Measurements from ENCODE around the gene SIM2. TPM values are rescaled to one million over a fixed set of nuclear protein-coding genes. Genes with fewer than 3 reads are reported as not detected.

Gene SIM2
- total RNA-seq, 3 donors from 2014 or later (not counting 1 experiment from before 2014, with no cell fraction given), result not detected

- H3K27me3 ChIP-seq (ENCODE audit: control insufficient read depth, insufficient read depth, low read length), result peaks cover 53% of the 10 kb centered on the region
Measured at GRCh38 chr21:36709030-36709867, 10.3 kb downstream of the SIM2 start.

GRCh38 chr21:36709868-36710728, 11.2 kb downstream of the SIM2 start:
- Mint-ChIP-seq H3K27me3 (ENCODE audit: low read depth in 2 of 2) (peaks cover 64 to 80% of the 10 kb centered on the region in 2 donors), H3K4me3 (no peak overlapping the region), H3K4me1 (peaks cover 18 to 27% of the 10 kb centered on the region in 2 donors), H3K9me3 (no peaks in the 10 kb centered on the region), H3K27ac (no peak overlapping the region), H3K36me3 (no peaks in the 10 kb centered on the region)
- H3K4me3 ChIP-seq (ENCODE audit: low read length), result no peak overlapping the region
- ATAC-seq (no peak), DNase-seq (no peak)
- H3K9me3 ChIP-seq (ENCODE audit: control insufficient read depth, insufficient read depth, low read length), result no peaks in the 10 kb centered on the region
- WGBS (ENCODE audit: insufficient coverage), result 13% methylated on average over 32 of the region's 38 CpGs
- no peak for TF ChIP-seq CTCF (IDR thresholded peaks at IDR 0.05)
- H3K27ac ChIP-seq (ENCODE audit: low read length), result no peak overlapping the region
- intact Hi-C loops (cut with micrococcal nuclease), result no loop called here
- peaks cover 14% of the 10 kb centered on the region for H3K4me1 ChIP-seq (ENCODE audit: control insufficient read depth, insufficient read depth, low read length)
- peaks cover 54% of the 10 kb centered on the region for H3K27me3 ChIP-seq (ENCODE audit: control insufficient read depth, insufficient read depth, low read length)
- no peaks in the 10 kb centered on the region for H3K36me3 ChIP-seq (ENCODE audit: control insufficient read depth, insufficient read depth, low read length)

More at GRCh38 chr21:36709030-36709867, 10.3 kb downstream of the SIM2 start:
- 7% methylated on average over 52 of the region's 55 CpGs for WGBS (ENCODE audit: insufficient coverage)
- H3K4me3 ChIP-seq (ENCODE audit: low read length), result no peak overlapping the region
- DNase-seq, result no peak
- no peaks in the 10 kb centered on the region for H3K9me3 ChIP-seq (ENCODE audit: control insufficient read depth, insufficient read depth, low read length)
- Mint-ChIP-seq H3K27ac (no peak overlapping the region), H3K9me3 (no peaks in the 10 kb centered on the region), H3K4me1 (peaks cover 18 to 29% of the 10 kb centered on the region in 2 donors), H3K4me3 (no peak overlapping the region), H3K36me3 (no peaks in the 10 kb centered on the region), H3K27me3 (ENCODE audit: low read depth in 2 of 2) (peaks cover 64 to 73% of the 10 kb centered on the region in 2 donors)
- intact Hi-C loops (cut with micrococcal nuclease), result no loop called here
- no peak overlapping the region for H3K27ac ChIP-seq (ENCODE audit: low read length)
- peaks cover 14% of the 10 kb centered on the region for H3K4me1 ChIP-seq (ENCODE audit: control insufficient read depth, insufficient read depth, low read length)
- ATAC-seq, result no peak
- no peak for TF ChIP-seq CTCF (IDR thresholded peaks at IDR 0.05)
- no peaks in the 10 kb centered on the region for H3K36me3 ChIP-seq (ENCODE audit: control insufficient read depth, insufficient read depth, low read length)

GRCh38 chr21:36710729-36711048, 11.8 kb downstream of the SIM2 start:
- no peak overlapping the region for H3K4me3 ChIP-seq (ENCODE audit: low read length)
- H3K36me3 ChIP-seq (ENCODE audit: control insufficient read depth, insufficient read depth, low read length), result no peaks in the 10 kb centered on the region
- Mint-ChIP-seq H3K27ac (no peak overlapping the region), H3K27me3 (ENCODE audit: low read depth in 2 of 2) (peaks cover 65 to 80% of the 10 kb centered on the region in 2 donors), H3K4me3 (no peak overlapping the region), H3K4me1 (peaks cover 17 to 23% of the 10 kb centered on the region in 2 donors), H3K9me3 (no peaks in the 10 kb centered on the region), H3K36me3 (no peaks in the 10 kb centered on the region)
- 4% methylated on average over 12 of the region's 13 CpGs for WGBS (ENCODE audit: insufficient coverage)
- no peak overlapping the region for H3K27ac ChIP-seq (ENCODE audit: low read length)
- no peak for TF ChIP-seq CTCF (IDR thresholded peaks at IDR 0.05)
- H3K27me3 ChIP-seq (ENCODE audit: control insufficient read depth, insufficient read depth, low read length), result peaks cover 51% of the 10 kb centered on the region
- H3K9me3 ChIP-seq (ENCODE audit: control insufficient read depth, insufficient read depth, low read length), result no peaks in the 10 kb centered on the region
- intact Hi-C loops (cut with micrococcal nuclease), result no loop called here
- DNase-seq, result no peak
- no peak for ATAC-seq
- H3K4me1 ChIP-seq (ENCODE audit: control insufficient read depth, insufficient read depth, low read length), result peaks cover 13% of the 10 kb centered on the region
